ENCODE results near the gene C17orf50. TPM values are rescaled to one million over a fixed set of nuclear protein-coding genes. Genes with fewer than 3 reads are reported as not detected.

The C17orf50 gene
- total RNA-seq, 3 donors from 2014 or later = not detected

DNA sequence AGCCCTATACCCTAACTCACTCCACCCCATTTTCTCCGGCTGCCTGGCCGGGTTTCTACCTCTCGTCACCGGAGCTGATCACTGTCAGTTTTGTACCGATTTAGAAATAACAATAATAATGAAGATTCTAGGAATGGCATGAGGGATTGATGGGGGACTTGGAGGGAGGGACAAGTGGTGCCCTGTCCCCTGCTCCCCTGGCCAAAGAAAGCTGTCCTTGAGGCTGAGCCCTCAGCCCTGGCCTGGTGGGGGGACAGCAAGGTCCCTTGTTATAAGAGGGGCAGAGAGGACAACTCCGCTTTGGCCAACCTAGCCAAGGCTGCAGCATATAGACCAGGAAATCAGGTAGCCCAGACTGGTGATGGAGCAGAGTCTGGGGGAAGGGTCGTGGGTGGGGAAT is 18.2 kb upstream of the C17orf50 start:
- DNase-seq (ENCODE audit: low spot score in 2 of 2) = no peak
- intact Hi-C loops (cut with DNase I; ENCODE audit: low total_unique reads) = no loop called here

DNA sequence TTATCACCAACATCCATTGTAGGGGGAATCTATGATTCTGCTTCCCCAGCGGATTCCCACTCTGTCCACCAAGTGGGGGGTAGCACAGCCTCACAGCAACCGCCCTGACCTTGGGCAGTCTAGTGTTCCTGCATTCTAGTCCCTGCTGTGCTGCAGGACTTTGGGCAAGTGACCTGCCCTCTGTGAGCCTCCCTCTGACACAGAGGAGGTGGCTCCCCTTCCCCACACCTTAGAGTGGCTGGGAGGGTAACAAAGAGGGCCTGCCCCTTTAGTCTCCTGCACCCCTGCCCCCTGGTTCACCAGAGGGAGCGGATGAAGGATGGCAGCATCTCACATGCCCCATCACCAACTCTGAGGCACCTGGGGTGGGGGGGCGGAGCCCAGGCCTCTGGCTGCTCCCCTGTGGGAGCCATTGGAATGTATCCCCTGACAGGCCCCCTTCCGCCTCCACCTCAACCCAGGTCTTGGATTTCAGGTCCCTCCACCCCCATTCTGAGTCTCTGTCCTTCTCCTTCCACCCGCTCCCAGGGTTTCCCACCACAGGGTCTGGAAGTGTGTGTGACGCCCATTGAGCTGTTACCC is 17.7 kb upstream of the C17orf50 start:
- no peak for TF ChIP-seq POLR2A (IDR thresholded peaks at IDR 0.05)
- TF ChIP-seq, protein P1, sequence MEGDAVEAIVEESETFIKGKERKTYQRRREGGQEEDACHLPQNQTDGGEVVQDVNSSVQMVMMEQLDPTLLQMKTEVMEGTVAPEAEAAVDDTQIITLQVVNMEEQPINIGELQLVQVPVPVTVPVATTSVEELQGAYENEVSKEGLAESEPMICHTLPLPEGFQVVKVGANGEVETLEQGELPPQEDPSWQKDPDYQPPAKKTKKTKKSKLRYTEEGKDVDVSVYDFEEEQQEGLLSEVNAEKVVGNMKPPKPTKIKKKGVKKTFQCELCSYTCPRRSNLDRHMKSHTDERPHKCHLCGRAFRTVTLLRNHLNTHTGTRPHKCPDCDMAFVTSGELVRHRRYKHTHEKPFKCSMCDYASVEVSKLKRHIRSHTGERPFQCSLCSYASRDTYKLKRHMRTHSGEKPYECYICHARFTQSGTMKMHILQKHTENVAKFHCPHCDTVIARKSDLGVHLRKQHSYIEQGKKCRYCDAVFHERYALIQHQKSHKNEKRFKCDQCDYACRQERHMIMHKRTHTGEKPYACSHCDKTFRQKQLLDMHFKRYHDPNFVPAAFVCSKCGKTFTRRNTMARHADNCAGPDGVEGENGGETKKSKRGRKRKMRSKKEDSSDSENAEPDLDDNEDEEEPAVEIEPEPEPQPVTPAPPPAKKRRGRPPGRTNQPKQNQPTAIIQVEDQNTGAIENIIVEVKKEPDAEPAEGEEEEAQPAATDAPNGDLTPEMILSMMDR (IDR thresholded peaks at IDR 0.05) = no peak
- TF ChIP-seq POLR2AphosphoS5 (IDR thresholded peaks at IDR 0.05) = no peak
- DNase-seq (ENCODE audit: low spot score in 2 of 2) = no peak
- Histone ChIP-seq H3K4me3 (no peak overlapping the region), H3K27ac (no peak overlapping the region), H3K9me3 (no peaks in the 10 kb centered on the region), H3K36me3 (no peaks in the 10 kb centered on the region), H3K4me1 (peaks cover 0 to 11% of the 10 kb centered on the region in 2 donors), H3K27me3 (peaks cover 0 to 41% of the 10 kb centered on the region in 2 donors)
- intact Hi-C loops (cut with DNase I; ENCODE audit: low total_unique reads) = no loop called here

More for the DNA sequence above, 18.2 kb upstream of the C17orf50 start:
- Histone ChIP-seq H3K27me3 (peaks cover 0 to 41% of the 10 kb centered on the region in 2 donors), H3K36me3 (no peaks in the 10 kb centered on the region), H3K4me1 (peaks cover 0 to 7% of the 10 kb centered on the region in 2 donors), H3K27ac (no peak overlapping the region), H3K9me3 (no peaks in the 10 kb centered on the region), H3K4me3 (no peak overlapping the region)
- no peak for TF ChIP-seq POLR2A (IDR thresholded peaks at IDR 0.05)
- TF ChIP-seq, protein P1 (IDR thresholded peaks at IDR 0.05) = no peak
- no peak for TF ChIP-seq POLR2AphosphoS5 (IDR thresholded peaks at IDR 0.05)

DNA sequence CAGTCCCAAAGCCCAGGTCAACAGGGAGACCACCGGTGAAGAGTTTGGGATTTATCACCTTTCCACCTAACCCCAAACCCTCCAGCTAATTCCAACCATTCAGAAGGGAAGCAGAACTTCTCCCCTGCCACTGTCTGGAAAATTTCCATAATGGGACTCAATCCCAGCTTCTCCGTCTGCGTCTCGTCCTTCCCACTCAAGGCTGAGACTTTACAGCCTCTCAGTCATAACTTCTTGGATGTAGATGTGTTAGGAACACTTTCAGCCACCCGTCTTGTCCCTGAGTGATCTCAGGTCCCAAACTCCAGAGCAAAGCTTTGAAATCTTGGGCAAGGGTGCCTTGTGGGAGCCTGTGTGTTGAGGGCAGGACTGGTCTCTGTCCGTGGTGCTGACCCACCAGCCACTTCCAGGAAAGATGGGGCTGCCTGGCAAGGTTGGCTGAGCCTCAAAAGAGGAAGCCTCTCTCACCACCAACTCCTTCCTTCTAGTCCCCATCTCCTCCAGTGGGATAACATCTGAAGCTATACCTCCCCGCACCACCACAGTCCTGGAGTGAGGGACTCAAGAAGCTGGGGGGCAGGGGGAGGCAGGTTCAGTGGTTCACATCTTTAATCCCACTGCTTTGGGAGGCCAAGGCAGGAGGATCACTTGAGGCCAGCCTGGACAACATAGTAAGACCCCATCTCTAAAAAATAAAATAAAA is 16.9 kb upstream of the C17orf50 start:
- no peak for DNase-seq (ENCODE audit: low spot score in 2 of 2)
- Histone ChIP-seq H3K4me3 (no peak overlapping the region), H3K4me1 (peaks cover 3 to 14% of the 10 kb centered on the region in 2 donors), H3K36me3 (no peaks in the 10 kb centered on the region), H3K27ac (no peak overlapping the region), H3K27me3 (peaks cover 0 to 41% of the 10 kb centered on the region in 2 donors), H3K9me3 (no peaks in the 10 kb centered on the region)
- intact Hi-C loops (cut with DNase I; ENCODE audit: low total_unique reads) = no loop called here
- TF ChIP-seq, protein P1 (IDR thresholded peaks at IDR 0.05) = no peak
- TF ChIP-seq POLR2AphosphoS5 (IDR thresholded peaks at IDR 0.05) (no peak), POLR2A (IDR thresholded peaks at IDR 0.05) (no peak)

DNA sequence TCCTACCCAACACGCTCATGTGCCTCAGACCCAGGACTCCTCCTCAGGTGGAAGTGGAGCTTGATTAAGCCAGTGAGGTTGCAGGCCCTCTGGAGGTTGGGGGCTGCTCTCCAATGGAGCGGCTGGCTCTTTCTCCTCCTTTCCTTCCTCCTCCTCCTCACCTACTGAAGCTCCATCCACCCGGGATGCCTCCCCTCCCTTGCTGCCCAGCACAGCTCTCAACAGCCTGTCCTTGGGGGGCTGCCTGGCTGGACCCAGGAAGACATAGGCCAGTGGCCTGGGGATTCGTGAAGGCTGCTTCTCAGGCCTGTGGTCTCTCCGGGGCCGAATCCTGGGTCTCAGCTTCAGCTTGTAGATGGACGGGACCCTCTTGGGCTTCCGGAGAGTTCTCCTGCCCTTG is 15.9 kb upstream of the C17orf50 start:
- no peaks in the 10 kb centered on the region for H3K36me3 ChIP-seq
- intact Hi-C loops (cut with DNase I; ENCODE audit: low total_unique reads) = no loop called here
- no peaks in the 10 kb centered on the region for H3K9me3 ChIP-seq
- H3K27me3 ChIP-seq = peaks cover 0 to 41% of the 10 kb centered on the region in 2 donors
- no peak overlapping the region for H3K4me3 ChIP-seq
- H3K27ac ChIP-seq = no peak overlapping the region
- H3K4me1 ChIP-seq = peaks cover 3 to 14% of the 10 kb centered on the region in 2 donors
- TF ChIP-seq, protein P1 (IDR thresholded peaks at IDR 0.05) = no peak
- TF ChIP-seq POLR2AphosphoS5 (IDR thresholded peaks at IDR 0.05) (no peak), POLR2A (IDR thresholded peaks at IDR 0.05) (no peak)
- DNase-seq (ENCODE audit: low spot score in 2 of 2) = no peak

DNA sequence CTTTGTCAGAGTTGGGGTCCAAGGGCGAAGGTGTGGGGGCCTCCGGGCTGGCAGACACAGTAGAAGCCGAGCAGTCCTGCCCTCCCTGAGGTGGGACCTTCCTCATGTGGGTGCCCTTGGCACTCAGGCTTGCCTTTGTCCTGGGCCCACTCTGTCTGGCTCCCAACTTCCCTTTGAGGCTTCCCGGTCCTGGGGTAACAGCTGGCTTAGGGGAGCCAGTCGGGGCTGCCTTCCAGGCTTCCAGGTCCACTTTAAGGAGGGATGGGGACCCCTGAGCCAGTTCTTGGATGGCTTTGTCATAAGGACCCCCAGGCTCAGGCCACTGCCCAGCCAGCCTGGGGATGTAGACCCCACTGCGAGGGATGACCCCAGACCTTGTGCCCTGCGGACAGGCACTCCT is 15.4 kb upstream of the C17orf50 start:
- intact Hi-C loops (cut with DNase I; ENCODE audit: low total_unique reads) = no loop called here
- Histone ChIP-seq H3K27me3 (peaks cover 0 to 38% of the 10 kb centered on the region in 2 donors), H3K36me3 (no peaks in the 10 kb centered on the region), H3K9me3 (no peaks in the 10 kb centered on the region), H3K4me1 (peaks cover 3 to 14% of the 10 kb centered on the region in 2 donors), H3K27ac (no peak overlapping the region), H3K4me3 (no peak overlapping the region)
- no peak for DNase-seq (ENCODE audit: low spot score in 2 of 2)
- no peak for TF ChIP-seq POLR2A (IDR thresholded peaks at IDR 0.05)
- TF ChIP-seq, protein P1 (IDR thresholded peaks at IDR 0.05) = no peak
- TF ChIP-seq POLR2AphosphoS5 (IDR thresholded peaks at IDR 0.05) = no peak

All from breast epithelium (tissue), 4 donors.